Activated effector memory CD4-positive, alpha-beta T cell treated with anti-CD3 and anti-CD28 coated beads, Interleukin-2, amount 50 U/mL, for 16 hours (primary cell): ENCODE results near the gene TMEM132C.

Experiments
- DNase-seq: peaks from one replicate; pipeline ENCODE4 v3.0.0-alpha.2; 2020

The TMEM132C gene

DNA sequence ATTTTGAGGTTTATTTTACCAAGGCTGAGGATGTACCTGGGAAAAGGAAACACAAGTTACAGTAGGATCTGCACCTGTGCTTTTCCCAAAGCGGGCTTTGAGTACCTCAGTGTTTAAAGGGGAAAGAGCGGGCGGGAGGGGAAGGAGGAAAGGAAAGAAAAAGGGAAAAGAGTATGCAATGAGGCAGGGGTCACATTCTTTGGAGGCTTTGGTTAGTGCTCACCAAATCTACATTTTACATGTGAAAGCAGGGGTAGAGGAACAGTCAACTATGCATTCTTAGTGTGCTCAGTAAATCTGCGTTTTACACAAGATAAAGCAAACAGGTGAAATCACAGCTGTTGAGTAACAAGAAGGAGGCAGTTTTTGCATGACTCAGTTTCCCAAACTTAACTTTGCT, 242.2 kb downstream of the TMEM132C start:
- DNase-seq: no peak

DNA sequence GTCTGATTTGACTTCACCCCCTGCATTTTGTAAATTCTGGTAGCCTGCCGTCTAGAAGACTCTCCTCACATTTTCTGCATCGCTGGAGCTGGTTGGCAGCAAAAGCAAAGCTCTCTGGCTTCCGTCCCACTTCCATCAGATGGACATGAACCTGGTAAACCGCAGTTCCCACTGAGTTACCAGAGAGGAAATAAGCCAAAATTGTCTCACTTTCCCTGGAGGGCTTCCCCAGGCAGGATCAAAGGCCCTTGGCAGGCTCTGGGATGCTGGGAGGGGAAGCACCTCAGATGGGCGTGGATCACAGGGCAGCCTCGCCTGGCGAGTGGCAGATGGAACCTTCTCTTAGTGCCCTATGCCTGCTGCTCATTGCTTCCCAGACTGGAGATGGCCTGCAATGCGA, 243.5 kb downstream of the TMEM132C start:
- no peak for DNase-seq

DNA sequence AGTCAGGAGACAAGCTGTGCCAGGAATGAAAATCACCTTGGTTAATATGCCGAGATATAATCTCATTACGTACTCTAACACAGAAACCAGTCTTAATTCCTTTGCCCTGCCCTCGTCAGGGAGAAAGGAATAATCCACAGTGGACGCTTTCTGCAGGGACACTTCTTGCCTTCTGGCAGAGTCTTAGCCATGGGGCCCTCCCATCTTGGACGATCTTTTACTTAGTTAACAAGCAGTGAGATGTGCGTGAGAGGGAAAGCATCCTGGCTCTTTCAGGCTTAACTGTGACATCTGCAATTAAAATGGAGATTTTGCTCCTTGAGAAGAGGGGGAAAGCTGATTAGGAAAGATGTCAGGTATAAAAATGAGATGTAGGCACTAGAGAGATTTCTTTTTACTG, 246.4 kb downstream of the TMEM132C start:
- no peak for DNase-seq

DNA sequence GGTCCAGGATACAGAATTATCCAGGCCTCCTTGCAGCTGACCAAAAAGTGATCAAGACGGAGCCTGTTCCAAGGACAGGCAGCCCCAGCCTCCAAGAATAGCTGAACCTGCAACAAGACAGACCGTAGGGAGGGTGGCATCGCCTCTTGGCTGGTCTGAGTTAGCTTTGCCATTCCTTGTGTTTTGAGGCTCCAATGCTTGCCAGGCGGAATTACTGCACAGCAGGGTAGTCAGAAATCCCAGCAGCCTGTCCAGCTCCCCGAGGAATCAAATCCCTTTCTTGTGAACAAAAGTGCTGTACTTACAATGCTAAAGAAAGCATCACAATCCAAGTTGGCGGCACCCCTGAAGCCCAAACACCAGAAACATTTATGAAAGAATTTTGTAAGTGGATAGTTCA, 246.9 kb downstream of the TMEM132C start:
- no peak for DNase-seq

DNA sequence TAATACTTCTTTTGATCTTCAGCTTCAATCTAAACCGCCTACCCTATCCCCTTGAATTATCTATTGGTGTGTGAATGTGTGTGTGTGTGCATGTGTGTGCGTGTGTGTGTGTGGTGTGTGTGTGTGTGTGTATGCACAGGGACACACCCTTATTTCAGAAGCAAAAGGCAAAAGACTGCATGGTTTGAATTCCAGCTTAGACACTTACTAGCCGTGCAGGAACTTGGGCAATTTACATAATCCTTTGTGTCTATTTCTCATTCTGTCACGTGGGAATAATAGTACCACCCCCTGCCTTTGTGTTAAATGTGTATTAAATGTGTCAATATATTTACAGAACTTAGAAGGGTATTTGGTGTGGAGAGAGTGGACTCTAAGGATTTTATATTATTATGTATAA, 251.7 kb downstream of the TMEM132C start:
- no peak for DNase-seq

DNA sequence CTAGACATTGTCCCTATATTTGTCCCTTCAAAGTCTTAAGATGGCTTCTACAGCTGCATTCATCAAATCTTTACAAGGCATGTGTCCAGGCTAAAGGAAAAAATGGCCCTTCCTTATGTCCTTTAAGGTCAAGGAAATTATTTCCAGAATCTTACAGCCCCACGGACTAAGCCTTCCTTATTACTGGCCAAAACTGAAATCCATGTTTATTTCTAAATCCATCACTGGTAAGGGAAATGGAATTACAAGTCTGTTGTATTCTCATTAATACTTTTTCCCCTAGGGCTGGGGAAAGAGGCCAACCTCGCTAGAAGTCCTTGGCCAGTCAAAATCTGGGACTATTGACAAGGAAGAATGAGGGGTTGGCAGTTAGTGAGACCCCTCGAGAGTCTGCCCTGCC, 252.5 kb downstream of the TMEM132C start:
- DNase-seq: no peak

DNA sequence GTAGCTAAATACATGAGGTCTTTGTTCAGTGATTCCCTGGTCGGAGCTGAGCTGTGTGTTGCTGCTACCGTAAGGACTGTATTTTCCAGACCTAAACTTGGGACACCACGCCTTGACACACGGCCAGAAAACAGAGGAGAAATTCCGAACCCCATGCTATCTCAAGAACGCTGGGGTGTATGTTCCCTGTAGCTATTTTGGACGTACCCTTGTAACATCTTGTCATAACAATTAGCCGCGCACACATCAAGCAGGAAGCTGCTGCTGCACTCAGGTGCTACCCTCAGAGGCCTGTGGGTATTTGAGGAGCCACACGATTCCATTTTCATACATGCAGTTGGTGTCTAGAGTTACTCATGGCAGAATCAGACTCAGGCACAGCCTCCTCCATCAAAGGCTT, 255.0 kb downstream of the TMEM132C start:
- no peak for DNase-seq

DNA sequence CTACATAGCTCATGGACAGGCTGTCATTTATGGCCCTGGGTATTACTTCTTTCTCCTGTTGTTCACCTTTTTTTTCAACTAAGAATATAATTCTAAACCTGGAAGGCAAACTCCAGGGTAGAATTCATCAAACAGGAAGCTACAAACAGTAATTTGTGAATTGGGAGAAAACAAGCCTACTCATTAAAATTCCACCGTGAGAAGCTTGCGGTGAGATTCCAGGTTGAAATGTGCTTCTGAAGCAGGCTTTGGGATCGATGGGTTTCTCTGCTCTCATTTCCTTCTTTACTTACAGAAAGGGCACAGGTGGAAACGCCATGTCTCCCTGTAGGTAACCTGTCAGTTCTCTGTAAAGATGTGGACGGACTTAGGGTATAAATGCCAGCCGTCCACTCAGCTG, 257.5 kb downstream of the TMEM132C start:
- DNase-seq: no peak

DNA sequence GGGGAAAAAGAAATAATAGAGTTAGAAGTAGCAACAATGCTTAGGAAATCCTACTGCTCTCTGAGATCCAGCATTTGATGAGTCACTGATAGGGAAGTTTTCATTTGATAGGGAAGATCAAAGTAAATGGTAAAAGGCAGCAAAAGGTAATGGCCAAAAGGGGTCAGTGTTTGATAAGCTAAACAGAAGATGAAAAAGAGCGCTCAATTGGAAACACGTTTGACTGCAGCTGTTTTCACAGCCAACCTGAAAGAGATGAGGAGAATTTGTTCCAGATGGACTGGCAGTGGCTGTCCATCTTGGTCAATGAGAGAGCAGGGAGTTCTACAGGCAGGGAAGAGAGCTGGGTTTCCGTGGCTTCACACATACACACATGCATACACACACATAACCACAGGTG, 264.2 kb downstream of the TMEM132C start:
- DNase-seq: no peak

DNA sequence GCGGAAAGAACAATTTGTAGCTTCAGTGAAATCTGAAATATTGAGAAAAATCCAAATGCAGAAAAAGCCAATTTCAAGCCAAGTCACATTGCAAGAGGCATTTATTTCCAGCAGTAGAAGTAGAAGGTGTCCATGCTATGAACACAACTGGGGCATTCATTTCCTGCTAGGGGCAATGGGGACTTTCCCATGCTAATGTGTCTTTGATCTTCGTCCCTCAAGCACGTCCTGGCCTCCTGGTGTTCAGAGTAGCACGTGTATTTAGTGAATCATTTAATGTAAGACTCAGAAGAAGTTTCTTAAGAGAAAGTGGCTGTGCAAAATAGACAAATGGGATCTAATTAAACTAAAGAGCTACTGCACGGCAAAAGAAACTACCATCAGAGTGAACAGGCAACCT, 267.9 kb downstream of the TMEM132C start:
- no peak for DNase-seq

DNA sequence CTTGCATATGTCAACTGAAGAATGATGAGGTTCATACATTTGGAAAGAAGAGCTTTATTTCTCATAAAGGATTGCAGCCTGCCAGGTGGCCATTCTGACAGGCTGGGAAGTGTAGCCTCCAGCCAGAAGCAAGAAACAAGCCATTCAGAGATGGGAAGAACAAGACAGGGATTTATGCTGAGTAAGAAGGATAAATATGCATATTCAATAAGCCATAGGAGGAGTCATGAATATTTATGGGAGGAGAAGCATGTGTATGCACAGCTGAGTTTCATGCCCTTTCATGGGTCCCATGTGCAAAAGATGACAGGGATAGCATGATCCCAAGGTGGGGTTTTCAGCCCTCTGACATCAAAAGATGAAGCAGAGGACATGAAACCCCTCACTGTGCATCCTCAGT, 269.8 kb downstream of the TMEM132C start:
- DNase-seq: no peak

DNA sequence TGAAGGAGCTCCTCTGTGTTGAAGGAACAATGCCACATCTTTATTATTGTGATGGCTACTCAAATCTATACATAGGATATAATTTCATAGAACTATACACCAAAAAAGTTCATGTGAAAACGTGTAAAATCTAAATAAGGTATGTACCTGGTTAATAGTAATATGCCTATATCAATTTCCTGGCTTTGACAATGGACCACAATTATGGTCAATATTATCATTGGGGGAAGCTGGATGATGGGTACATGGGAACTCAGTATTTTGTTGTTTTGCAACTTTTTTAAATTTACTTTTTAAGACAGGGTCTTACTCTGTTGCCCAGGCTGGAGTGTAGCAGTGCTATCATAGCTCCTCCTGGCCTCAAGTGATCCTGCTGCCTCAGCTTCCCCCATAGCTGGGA, 270.7 kb downstream of the TMEM132C start:
- DNase-seq: no peak

DNA sequence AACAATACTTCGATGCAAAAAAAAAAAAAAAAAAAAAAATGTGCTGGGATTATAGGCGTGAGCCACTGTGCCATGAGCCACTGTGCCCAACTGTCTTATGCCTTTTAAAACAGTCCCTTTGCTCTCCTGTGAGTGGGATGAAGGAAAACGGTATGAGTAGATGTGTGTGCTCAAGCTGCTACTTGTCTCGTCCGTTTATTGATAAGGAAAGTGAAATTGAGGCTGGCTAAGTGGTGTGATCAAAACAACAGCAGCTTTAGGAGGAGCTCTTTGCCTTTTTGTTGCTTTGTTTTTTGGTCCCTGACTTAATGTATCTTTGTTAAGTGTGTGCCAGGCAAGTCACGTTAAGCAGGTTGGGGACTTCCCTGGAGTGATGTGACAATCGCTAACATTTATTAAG, 275.9 kb downstream of the TMEM132C start:
- no peak for DNase-seq

DNA sequence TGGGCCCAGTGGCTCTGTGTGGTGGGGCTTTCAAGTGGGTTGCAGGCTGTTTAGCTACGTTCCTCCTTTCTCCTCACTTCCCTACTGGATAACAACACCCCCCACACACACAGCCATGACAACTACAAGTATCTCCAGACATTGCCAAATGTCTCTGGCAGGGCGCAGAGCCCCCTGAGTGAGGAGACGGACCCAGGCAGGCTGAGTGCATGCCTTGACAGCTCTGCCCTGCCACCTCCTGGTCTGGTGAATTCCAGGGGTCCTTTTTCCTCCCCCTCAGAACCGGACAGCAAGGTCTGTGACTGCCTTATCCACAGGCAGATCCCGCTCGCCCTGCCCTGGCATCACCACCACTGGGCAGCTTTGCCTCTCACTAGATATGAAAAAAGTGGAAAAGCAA, 276.5 kb downstream of the TMEM132C start:
- DNase-seq: no peak

DNA sequence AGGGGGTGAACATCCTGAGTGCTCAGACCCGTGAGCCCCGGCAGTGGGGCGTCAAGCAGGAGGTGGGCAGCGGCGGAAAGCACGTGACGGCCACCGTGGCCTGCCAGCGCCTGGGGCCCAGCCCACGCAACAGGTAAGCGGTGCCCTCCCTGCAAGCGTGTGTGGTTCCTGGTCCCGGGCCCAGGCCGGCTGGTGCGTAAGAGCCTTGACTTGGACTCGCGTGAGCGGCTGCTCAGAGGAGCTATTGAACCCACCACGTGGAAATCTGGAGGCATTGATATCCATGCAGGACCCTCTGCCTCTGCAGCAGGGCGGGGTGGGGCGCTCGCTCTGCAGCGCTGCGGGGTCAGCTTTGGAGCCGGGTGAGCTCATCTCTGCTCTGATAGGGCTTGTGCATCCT, 277.0 kb downstream of the TMEM132C start:
- DNase-seq: no peak

DNA sequence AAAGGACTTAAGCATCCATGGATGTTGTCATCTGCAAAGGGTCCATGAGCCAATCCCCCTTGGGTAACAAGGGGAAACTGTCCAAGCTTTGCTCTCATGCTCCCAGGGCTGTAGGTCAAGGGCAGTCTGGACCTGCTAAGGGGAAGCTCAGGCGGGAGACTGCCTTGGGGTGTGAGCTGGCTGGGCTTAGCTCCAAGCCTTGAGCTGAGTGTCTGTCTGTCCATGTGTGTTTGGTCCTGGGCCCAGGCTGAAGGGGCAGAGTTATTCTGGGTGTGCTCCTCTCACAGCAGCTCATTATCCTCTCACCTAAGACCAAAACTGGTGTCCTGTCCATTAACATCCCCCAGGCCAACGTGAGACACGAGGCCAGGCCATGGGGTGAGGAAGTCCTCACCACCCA, 282.0 kb downstream of the TMEM132C start:
- DNase-seq: no peak

DNA sequence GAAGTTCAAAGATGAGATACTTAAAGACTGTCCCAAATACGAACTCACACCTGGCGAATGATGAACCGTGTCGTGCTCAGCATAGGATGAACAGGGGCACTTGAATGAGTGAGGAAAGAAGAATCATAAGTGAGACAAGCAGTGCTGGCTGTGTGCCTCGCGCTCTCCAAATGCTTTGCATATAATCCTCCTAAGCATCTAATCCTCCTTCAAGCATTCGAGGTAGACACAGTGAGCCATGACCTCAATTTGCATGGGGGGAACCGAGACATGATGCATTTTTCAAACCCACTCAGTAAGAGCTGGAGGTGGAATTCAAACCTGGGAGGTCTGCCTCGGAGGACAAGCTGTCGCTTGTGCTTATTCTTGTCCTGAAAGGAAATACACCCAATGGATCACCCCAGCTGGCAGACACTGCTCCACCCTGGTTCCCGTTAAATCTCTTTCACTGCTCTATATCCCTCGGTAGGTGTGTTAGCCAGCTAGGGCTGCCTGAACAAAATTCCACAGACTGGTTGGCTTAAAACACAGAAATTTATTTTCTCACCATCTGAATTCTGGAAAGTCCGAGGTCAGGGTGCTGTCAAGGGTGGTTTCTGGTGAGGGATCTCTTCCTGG, 282.7 kb downstream of the TMEM132C start:
- no peak for DNase-seq

DNA sequence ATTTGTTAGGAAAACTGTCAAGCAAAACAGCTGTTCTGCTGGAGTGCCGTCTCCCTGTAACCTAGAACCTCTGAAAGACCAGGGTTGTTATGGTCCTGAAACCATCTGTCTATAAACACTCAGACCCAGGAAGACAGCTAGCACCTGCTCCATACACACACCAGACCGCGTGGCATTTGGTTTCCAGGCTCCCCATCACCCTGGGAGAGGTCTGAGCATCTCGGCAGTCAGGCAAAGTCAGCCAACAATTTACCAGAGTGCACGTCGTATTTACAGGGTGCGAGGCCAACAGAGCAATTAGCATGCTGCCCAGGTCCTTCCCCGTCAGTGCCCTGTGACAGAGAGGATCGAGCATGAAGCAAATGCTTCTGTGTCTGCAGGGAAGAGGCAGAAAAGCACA, 284.3 kb downstream of the TMEM132C start:
- no peak for DNase-seq

DNA sequence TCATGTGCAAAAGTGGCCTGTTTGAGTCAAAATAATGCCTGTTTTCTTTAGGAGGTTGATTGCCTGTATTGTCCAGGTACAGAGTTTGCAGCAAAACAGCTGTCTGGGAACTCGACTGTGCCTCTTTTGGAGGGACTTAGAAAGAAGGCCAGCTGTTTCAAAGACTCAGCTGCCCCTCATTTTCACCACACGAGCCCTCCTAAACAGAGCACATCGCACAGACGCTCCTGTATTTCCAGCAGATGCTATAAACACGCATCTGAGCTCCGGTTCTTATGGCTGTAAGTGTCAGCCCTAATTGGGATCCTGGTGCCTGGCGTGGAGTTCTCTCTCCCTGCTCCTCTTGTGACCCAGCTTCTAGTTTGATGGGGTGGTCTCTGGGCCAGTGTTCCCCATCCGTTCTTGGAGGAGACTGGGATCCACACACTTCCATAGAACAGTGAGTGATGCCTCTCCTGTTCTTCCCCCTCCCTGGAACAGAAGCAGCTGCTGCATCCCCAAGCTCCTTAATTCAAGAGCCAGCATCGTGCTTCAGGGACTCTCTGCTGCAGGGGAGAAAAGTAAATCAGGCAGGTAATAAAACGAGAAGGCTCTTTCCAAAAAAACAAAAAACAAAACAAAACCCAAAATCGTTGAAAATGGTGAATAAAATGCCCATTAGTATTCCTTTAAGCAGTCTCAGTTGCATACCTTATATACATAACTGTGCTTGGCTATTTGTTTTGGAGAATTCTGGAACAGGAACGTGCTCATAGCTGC, 287.8 kb downstream of the TMEM132C start:
- no peak for DNase-seq

DNA sequence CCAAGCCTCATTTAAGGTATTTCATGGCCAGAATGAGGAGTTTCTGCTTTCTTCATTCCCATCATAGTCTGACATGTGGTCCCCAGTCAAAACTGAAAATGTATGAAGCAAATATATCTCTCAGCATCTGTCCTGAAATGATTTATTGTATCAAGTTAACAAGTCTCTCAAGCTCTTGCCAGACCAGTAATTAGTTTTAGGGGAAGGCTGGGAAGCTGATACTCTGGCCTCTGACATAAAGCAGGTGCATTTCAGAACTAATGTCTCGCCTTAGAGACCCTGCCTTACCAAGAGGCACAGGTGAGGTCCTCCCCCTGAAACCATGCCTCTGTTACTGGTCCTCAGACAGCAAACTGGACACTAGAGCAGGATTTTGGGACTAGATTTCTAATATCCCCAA, 290.3 kb downstream of the TMEM132C start:
- DNase-seq: no peak

DNA sequence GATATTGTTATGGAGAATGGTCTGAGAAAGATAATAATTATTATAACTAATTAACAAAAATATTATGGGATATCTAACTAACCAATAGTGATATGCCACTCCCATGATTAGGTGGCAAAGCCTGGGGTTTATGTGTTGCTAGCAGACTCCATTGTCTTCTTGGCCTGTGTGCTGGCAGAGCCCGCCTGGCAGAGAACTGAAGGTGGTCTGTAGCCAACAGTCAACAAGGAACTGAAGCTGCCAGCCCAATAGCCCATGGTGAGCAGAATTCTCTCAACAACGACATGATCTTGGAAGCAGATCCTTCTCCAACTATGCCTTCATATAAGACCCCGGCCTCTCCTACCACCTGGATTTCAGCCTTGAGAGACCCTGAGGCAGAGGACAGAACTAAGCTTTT, 298.0 kb downstream of the TMEM132C start:
- no peak for DNase-seq

DNA sequence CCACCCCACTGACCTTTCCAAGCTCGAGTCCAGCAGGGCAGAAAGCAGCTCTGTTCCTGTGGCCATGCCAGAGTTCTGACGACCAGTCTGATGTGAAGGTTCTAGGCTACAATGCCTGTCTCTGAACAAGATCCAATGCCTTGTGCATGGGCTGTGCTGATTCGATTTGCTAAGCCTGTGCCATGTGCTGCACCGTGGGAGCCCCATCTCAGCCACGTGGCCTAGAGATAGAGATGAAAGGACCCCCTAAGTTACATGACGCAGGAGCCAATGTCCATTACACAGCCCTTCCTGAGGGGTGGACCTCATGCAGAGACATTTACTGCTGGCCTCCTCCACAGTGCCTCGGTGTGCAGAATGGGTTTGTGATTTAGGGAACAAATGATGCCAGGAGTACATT, 300.8 kb downstream of the TMEM132C start:
- no peak for DNase-seq

DNA sequence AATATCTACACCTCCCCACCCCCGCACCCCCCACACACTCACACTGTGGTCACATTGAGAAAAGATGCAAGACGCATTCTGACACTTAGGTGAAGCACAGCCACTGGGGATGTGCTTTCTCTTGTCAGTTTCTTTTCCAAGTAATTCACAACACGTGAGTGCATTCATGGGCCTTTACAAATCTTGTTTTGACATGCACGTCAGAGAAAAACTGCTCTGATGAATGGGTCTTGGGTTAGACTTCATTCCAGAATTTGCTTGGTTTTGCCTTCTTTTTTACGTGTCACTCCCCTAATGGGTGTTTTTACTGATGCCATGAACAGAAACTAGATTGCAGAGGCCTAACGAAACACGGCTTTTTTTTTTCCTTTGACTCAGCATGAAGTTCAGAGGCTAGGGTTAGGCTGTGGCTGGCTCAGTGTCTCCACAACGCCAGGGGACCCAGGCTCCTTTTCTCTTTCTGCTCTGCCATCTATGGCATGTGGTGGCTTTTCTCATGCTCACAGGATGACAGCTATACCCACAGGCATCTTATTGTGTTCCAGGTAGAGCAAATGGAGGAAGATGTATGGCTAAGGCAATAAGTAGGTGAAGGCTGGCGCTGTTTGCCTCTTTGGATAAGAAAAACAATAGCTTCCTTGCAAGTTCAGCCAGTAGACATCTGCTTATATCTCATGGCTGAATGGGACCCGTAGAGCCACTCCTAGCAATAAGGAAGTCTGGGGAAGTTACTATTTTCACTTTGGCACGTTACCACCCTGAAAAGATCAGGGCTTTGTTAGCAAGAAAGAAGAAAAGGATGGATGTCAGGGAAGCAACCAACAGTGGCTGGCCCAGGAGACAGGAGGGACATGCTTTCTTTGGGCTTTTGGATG, 303.5 kb downstream of the TMEM132C start:
- DNase-seq: no peak
